ENCODE data around the gene CROCC2.
A peak's percentile ranks its signal among the peaks of the same experiment; 100 is the strongest.

The CROCC2 gene

DNA sequence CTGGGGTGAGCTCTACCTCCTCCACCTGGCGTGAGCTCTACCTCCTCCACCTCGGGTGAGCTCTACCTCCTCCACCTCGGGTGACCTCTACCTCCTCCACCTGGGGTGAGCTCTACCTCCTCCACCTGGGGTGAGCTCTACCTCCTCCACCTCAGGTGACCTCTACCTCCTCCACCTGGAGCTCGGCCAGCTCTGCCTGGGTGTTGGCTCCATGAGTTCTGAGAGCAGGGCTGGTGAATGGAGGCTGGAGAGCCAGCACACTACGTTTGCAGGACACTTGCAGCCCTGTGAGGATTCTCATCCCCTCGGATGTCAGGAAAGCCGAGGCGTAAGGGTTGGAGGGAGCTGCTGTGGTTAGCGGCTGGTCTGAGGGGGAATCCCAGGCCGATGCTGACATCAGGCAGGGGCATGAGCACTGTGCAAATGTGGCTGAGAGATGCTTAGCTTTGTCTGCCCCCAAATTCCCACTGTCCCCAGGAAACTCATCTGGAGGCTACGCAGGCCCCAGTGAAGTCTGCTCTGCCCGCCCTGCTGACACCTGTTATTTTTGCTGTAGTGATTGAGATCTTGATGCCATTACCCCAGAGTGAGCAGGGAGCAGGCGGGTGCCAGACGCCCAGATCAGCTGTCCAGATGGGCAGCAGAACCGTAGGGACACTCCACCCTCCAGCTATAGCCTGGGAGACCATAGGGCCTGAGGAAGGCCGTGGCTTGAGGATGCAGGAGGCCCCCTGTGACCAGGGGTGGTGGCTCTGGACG, 3.3 kb downstream of the CROCC2 start:
- peak; percentile 16 to 79 for DNase-seq

DNA sequence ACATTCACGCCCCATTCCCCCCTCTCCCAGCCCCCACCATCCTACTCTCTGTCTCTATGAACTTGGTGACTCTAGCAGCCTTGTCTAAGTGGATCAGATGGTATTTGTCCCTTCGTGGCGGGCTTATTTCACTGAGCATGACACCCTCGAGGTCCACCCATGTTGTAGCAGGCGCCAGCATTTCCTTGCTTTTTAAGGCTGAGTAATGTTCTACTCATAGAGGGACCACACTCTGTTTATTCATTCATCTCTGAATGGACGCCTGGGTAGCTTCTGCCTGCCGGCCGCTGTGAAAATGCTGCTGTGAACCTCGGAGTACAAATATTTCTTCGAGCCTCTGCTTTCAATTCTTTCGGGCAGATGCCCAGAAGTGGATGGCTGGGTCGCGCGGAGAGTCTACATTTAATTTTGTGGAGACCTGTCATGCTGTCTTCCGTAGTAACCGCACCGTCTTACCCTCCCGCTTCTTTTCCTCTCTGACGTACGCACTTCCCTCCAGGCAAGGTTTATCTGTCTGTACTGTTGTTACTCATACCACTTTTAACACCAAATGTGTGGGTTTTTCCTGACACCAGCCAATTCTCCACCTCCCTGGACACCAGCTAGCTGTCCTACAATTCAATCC, 5.6 kb downstream of the CROCC2 start:
- no peak for DNase-seq

GRCh38 chr2:240912878-240913809, 7.0 kb downstream of the CROCC2 start:
- DNase-seq = no peak

GRCh38 chr2:240913810-240914644, 7.9 kb downstream of the CROCC2 start:
- DNase-seq = peak; percentile 24 to 50

- DNase-seq = no peak
Measured at GRCh38 chr2:240914645-240915525, 8.7 kb downstream of the CROCC2 start.

GRCh38 chr2:240915526-240916341, 9.6 kb downstream of the CROCC2 start:
- DNase-seq = no peak

DNA sequence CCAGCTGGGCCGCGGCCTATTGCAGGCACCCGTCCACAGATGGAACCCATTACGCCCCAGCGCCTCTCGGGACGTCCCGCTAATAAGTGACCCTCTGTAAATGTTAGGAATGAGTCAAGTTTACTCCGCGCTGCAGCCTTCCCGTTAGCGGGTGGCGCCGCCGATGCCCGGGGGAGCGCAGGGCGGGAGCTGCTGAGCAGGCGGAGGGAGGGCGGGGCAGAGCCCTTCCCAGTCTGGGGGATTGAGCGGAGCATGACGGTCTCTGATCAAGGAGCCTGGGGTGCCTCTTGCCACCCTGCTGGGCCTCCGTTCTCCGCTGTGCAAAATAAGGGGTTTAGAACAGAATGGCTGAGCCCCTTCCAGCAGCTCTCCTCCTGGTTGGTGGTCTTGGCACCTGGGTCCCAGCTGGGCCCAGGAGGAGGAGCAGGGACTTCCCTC, 10.5 kb downstream of the CROCC2 start:
- DNase-seq = peak in 1 of 2 experiments; percentile 48

DNA sequence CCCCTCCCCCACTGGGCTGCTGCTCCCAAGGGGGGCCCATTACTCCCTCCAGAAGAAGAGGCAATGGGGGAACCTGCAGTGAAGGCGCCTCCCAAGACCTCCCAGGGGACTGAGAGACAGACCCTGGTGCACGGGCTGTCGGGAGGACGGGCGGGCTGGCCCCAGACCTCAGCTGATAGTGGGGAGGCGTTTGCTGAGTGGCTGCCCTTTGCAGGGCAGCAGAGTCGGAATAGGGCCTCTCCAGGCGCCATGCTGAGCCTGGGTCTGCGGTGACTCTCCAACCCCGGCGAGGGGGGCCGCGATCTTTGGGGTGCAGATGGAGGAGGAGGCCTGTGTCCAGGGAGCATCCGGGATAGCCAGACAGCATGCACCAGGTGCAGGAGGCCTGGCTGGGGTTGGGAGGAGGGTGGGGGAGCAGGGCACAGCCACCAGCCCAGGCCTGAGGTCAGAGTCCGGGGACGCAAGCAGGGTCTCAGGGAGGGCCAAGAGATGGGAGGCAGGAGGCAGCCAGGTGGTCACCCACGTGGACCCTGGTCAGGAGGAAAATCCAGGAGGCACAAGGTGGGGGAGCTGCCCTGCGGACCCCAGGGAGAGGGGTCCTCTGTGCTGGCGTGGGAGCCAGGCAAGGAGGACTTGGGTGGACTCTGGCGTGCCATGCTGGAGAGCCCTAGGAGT, 11.0 kb downstream of the CROCC2 start:
- no peak for DNase-seq

DNA sequence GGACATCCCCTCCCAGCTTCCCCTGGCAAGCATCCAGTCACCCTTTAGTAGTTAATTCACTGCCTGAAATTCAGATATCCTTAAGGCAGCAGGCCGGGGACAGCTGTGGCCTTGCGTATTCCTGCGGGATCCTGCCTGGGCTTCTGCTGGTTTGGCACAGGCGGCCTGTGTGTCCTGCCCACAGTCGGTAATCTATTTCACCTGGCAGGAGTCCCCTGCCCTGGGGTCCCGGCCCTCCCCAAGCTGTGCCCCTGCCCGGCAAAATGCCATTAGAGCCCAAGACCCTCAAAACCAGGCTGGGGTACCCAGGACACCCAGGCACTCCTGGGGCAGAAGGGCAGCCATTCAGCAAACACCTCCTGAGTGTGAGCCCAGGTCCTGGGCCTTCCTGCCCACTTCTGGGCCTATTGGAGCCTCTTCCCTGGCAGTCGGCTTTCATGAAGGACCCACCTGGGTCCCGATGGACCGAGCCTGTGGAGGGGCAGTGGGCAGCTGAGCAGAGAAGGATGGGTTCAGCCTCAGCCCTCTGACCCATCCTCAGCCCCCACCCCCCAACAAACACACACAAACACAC, 11.6 kb downstream of the CROCC2 start:
- peak in 1 of 2 experiments; percentile 18 for DNase-seq

DNA sequence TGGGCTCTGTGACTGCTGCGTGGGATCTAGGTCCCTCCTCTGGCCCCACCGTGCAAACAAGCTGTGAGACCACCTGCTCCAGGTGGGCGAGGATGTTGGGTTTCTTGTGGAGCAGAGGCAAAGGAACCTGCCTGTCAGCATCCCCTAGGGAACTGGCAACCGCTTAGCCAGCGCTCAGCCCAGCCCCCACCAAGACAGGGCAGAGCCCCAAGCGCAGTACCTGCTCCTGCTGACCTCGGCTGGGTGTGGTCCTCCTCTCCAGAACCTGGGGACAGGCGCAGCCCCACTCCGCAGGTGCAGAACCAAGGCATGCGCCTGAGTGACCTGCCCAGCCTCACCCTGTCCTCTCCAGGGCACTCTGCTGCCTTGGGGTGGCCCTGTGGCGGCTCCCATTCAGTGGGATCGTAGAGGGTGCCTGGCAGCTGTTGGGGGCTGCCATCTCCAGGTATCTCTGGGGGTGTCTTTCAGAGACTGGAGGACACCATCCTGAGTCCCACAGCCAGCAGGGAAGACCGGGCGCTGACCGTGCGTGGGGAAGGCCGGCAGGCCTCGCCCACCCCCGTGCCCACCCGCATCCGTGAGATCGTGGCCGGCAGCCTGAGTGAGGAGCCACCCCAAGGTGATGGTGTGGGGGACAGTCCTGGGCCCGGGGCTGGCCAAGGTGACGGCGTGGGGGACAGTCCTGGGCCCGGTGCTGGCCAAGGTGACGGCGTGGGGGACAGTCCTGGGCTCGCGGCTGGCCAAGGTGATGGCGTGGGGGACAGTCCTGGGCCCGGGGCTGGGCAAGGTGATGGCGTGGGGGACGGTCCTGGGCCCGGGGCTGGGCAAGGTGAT, 12.3 kb downstream of the CROCC2 start:
- no peak for DNase-seq

GRCh38 chr2:240919161-240919781, 13.1 kb downstream of the CROCC2 start:
- no peak for DNase-seq

DNA sequence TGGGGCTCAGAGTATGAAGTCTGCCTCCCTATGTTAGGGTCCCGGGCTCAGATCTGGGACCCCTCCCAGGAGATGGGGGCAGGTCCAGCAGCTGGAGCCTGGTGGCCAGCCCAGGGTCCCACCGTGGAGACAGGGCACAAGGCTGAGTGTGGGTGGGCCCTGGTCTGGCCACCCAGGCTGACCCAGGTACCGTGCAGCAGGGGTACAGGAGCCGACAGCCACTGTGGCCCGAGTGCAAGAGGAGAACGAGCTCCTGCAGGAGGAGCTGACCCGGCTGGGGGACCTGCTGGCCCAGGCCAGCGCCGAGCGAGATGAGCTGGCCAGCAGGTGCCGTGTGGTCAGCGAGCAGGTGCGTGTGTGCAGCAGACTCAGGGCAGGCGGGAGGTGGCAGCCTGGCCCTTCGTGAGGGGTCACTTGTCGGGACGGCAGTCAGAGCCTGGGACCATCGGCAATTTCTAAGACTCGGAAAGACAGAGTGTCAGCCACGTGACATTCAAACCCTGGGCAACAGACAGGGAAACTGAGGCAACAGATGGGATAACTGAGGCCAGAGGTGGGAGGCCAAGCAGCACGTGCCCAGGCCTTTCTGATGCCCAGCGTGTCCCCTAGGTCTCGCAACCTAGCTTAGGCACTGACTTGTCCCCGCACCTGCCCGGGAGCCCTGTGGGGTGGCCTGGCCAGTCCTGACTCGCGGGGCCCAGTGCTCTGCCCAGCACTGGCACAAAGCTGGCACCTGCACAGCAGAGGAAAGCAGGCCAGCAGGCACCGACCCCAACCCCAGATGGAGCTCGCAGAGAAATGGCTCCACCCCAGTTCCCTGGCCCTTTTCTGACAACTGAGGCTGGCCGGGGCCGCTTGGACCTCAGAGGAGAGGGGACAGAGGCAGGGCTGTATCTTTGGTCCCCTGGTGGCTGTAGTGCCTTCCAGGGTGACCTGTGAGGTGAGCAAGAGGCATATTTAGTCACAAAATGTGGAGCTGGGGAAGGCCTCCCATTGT, 13.9 kb downstream of the CROCC2 start:
- DNase-seq = no peak

- DNase-seq = no peak
Measured at GRCh38 chr2:240920783-240921231, 14.7 kb downstream of the CROCC2 start.

DNA sequence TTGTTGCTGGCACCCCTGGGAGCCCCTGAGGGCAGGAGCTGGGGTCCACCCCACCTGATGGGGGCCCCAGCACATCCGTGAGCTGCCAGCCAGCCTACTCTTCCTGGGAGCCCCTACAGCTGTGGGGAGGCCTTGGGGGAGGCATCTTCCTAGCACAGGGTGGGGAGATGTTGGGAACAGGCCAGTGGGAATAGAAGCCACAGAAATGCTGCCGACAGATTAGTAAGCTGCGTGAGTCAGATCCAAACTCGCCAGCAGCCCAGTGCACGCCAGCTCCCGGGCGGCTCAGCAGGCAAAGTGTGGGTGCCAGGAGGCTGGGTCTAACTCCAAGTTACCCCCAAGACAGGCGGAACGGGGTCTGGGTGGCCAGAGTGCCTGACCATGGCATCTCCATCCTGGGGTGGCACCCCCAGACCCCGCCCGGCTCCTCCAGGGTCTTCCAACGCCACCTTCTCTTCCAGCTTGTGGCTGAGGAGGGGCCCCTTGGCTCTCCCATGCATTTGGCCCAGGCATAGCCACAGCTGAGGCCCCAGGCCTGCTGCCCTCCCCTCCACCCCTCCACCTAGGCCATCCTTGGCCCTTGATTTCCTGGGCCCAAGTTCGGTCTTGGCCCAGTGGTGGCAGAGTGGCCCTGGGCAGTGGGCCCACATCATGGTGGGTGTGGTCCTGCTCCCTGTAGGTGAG, 15.3 kb downstream of the CROCC2 start:
- no peak for DNase-seq

DNA sequence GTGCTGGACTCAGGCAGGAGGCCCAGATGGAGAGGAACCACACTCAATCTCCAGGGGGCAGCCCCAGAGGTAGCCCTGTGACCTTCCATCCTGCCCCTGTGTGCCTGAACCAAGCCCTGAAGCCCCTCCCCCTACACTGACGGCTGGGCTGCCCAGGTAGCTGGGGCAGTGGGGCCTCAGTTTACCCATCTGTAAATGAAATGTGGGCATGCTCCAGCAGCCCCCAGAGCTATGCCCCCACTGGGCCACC, 15.8 kb downstream of the CROCC2 start:
- no peak for DNase-seq

GRCh38 chr2:240922245-240922981, 16.3 kb downstream of the CROCC2 start:
- no peak for DNase-seq
